ENCODE results near the gene TLCD3B.
"Not testable (repeated sequence)": the region's sequence is repeated elsewhere in the genome, so short reads cannot be mapped to it uniquely, and the experiment has no call there.

TLCD3B gene

DNA sequence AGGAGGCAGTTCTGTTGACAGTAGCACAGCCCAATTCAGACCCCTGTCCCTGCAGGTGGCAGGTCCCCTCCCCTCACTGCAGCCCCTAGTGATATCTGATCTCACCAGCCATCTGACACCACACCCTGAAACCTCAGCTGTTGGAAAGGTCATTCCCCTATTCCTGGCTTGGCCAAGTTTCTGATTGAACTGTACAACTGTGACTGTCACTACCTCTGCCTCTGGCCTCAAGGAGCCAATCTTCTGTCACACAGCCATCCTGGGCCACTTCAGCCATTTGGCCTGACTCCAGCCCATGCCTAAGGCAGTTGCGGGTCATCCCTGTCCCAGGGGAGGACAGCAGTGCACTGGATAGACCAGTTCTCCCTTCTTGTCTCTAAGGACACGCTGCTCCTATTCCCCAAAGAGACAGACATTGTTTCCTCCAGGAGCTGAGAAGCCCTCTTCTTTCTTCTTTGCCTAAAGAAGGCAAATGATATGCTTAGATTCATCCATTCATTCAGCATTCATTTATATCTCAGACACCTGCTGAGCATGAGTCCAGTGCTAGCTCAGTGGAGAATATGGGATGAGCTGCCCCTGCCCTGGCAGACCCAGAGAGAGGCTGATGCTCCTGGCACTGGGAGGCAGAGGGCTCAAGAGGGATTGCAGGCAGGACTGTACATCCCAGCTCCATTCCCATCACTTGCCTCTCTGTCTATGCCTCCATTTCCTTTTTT is 29.9 kb upstream of the TLCD3B start:
- no peak for DNase-seq (ENCODE audit: low read depth)

DNA sequence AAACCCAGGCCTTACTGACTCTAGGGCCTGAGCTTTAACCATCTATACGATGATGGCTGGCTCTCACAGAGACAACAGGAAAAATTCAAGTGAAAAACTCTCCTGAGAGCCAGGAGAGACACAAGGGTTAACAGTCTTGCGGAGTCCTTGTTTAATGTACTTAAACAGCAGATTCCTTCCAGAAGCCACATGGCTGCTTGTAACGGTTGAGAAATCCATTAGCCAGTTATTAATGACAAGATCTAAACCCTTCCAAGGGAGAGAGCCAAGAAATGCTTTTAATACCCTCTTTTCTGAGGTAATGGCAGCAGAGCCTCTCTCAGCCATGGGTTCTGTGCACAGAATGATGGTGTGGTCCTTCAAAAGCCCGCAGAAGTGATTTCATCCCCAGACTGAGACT is 29.3 kb upstream of the TLCD3B start:
- no peak for DNase-seq (ENCODE audit: low read depth)

DNA sequence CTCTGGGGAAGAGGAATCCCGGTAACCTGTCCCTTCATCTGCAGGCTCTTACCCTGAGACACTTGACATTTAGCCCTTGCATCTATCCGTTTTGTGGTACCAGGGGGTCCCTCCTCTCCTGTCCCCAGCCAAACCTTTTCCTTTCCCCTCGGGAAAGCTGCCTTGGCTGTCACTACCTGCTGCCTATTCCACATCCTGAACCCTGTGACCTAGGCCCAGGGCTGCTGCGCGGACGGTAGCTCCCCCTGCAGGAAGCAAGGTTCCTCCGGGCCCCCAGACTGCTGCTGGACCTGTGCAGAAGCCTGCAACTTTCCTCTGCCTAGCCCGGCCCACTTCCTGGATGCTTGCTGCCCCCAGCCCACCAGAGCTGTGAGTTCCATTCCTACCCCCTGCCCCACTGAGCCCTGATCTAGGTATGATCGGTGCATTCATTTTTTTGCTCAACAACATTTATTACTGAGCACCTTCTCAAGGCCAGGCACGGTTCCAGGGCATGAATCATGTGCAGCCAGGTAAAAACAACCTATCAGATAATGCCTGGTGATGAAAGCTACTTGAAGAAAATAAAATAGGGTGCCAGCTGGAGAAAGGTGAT is 24.0 kb upstream of the TLCD3B start:
- DNase-seq (ENCODE audit: low read depth): no peak

GRCh38 chr16:30054451-30054850 is 23.4 kb upstream of the TLCD3B start:
- DNase-seq (ENCODE audit: low read depth): no peak

DNA sequence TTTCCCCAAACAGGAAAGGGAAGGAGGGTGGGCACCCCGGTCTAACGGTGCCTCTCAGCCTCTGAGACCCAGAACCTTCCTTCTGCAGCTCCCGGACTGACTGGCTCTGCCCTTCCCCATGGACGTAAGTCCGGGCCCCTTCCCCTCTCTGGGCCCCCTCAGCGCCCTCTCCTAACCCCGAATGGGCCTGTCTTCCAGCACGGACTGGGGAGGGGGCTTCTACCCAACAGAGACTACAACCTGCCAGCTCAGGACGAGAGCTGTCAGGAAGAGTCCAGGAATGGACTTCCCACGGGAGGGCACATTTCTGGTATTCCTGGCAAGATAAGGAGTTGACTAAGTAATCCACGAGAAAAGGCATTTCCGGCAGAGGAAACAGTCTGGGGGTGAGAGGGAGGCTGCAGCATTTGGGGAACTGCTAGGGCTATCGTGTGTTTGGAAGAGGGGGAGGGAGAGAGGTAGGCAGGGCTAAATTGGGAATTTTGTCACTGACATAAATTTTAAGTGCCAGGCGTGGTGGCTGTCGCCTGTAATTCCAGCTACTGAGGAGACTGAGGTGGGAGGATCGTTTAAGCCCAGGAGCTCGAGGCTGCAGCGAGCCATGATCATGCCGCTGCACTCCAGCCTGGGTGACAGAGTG is 22.4 kb upstream of the TLCD3B start:
- DNase-seq (ENCODE audit: low read depth): peak; percentile 34

DNA sequence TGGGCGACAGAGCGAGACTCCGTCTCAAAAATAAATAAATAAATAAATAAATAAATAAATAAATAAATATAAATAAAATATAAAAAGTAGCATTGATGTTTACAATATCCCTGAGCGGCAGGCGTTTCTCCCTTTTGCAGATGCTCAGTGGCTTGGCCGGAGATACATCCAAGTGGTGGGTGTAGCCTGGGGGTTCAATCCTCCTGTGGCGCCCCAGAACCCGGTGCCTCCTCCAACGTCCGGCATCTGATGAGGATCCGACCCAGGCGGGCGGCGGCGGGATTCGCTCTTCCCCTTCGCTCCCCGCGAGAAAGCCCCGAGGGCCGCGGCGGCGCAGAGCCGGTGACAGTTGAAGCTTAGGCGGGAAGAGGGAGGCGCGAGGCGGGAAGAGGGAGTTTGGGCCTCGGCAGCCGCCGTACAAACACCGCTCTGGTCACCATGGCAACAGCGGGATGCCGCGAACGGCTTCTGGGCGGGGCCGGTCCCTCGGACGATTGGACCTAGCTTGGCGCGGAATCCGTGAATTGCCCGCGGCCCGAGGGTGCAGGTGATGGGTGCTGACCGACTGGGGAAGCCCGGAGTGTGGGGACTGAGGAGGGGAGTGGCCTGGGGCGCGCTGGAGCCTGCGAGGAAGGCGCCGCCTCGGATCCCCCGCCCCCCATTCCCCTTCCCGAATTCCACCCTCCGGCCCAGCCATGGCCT is 21.8 kb upstream of the TLCD3B start:
- peak; percentile 90 for DNase-seq (ENCODE audit: low read depth)

DNA sequence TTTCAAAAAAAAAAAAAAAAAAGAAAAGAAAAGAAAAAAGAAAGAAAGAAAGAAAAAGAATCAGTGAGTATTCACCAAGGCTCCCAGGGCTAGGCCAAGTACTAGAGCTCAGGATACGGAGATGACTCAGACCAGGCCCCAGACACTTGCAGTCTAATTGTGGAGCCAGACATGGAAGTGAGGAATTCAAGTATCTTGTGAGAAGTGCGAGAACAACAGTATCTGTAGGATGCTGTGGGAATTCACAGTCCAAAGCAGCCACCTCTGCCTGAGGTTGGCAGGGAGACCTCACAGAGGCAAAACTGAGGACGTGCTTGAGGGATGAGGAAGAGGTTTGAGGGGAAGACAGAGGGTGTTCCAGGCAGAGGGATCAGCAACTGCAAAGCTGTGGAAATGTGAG is 20.4 kb upstream of the TLCD3B start:
- DNase-seq (ENCODE audit: low read depth): peak; percentile 87

DNA sequence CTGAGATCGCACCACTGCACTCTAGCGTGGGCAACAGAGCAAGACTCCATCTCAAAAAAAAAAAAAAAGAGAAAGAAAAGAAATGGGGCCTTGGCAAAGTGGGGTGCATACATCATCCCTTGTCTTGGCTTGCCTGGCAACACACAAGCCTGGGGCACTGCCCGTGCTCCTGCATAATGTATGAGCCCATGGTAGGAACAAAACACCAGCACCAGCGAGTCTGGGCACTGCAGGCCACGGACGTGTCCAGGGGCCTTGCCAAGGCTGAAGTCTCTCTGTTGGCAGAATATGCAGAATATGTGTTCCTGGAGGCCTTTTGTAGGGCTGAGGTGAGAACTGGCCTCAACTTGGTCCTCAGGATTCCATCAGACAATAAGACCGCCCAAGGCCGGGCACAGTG is 18.8 kb upstream of the TLCD3B start:
- no peak for DNase-seq (ENCODE audit: low read depth)

DNA sequence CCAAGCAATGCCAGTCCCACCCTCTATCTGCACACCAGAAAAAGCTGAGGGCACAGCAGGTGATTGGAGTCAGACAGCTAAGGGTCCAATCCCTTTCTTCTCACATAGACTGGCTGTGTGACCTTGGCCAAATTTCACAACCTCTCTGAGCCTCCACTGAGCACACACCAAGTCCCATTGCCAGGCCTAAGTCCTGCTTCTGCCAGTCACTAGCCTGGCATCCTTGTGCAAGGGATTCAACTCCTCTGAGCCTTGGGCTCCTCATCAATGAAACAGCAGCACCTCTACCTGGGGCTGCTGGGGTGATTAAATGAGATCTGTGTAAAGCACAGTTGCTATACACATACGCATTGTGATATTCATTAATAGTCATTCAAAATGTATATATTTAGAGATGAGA is 15.5 kb upstream of the TLCD3B start:
- no peak for DNase-seq (ENCODE audit: low read depth)

DNA sequence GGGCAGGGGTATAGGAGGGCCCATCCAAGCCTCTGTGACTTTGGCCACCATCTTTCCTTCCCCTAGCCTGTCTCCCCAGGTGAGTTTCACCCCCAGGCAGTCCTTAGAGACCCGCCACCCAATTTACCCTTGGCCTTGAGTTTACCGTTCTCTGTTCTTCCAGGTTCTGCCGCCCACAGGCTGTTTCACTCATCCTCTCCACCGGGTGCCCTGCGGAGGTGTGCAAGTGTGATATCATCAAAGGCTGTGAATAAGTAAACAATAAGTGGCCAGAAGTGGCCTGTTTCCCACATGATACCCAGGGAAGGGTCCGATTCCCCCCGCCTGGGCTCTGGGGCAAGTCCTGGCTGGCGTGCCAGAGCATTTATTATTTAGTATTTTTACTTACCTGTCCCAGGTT is 15.1 kb upstream of the TLCD3B start:
- DNase-seq (ENCODE audit: low read depth): no peak

DNA sequence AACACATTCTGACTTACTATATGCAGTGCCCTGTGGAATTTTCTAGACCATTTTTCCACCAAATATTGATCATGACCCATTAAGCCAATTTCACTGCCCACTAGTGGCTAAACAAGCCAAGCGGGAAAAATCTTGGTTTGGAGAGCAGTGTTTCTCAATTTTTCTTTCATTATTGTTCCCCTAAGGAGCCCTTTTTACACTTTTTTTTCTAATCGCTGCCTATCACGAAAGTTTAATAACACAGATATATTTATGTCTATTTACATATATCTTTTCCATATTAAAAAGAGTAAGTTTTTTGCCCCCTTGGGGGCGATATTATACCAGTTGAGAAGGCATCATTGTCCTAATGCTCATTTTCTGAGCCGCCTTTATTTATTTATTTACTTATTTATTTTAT is 10.8 kb upstream of the TLCD3B start:
- peak; percentile 41 for DNase-seq (ENCODE audit: low read depth)

- DNase-seq (ENCODE audit: low read depth): not testable (repeated sequence)
Measured at GRCh38 chr16:30040690-30041089, 9.6 kb upstream of the TLCD3B start.

DNA sequence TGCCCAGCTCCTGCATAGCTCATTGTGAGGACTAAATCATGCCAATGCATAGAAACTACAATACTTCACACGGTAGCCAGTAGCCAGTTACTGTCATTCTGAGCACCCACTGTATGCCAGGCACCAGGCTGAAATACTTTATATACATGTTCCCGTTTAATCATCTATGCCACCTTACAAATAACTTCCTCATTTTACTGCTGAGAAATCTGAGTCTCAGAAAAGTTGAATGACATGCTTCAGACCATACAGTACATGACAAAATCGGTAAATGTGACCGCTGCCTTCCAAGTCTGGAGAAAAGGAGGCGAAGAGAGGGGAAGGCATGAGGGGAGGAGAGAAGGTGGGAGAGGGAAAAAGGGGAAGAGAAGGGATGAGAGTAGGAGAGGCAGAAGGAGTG is 9.2 kb upstream of the TLCD3B start:
- DNase-seq (ENCODE audit: low read depth): no peak

DNA sequence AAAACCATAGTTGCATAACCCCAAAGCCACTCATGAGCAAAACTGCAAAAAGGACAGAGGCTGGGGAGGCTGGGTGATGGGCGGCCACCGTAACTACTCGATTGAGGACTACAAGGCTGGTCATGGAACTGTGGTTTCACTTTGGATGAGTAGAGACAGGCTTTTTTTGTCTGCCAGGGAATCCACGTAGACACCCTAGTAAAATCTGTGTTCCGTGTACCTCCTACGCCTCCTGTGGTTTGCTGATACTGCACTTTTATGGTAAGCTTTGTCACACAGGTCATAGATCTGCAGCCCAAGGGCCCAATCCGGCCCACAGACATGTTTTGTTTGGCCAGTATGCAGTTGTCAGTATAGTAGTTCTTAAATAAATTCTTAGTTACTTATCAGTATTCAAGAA is 2.2 kb upstream of the TLCD3B start:
- no peak for DNase-seq (ENCODE audit: low read depth)

- peak; percentile 48 for DNase-seq (ENCODE audit: low read depth)
Measured at GRCh38 chr16:30032083-30032819, 1.2 kb upstream of the TLCD3B start.

GRCh38 chr16:30031477-30031918 is 427 bp upstream of the TLCD3B start:
- no peak for DNase-seq (ENCODE audit: low read depth)

DNA sequence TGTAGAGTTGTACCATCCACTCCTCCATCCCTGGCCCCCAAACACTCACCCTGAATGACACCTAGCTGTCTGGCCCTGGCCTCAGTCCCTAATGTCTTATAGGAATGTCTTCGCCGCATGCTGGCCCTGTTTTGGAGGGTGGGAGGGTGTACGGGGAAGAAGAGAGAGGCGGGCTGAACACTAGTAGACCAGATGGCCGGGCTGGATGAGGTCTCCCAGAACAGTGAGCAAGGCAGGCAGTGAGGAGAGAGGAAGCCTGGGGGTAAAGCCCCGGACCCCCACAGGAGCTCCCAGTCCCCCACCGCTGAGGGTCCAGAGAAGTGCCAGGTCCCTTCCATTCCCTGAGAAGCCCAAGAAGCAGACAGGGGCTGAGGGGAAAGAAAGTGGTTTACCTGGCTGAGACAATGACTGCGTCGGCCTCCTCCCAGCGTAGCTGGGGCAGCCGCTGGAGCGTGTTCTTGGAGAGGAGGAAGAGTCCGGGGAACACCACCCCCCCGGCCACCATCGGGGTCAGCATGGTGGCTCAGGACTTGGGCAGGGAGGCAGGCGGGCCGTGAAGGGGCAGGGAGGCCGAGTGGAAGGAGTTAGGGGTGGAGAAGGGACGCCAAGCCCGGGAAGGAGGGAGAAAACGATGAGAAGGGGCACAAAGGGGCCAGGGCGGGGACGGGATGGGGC is 923 bp downstream of the TLCD3B start:
- DNase-seq (ENCODE audit: low read depth): no peak

DNA sequence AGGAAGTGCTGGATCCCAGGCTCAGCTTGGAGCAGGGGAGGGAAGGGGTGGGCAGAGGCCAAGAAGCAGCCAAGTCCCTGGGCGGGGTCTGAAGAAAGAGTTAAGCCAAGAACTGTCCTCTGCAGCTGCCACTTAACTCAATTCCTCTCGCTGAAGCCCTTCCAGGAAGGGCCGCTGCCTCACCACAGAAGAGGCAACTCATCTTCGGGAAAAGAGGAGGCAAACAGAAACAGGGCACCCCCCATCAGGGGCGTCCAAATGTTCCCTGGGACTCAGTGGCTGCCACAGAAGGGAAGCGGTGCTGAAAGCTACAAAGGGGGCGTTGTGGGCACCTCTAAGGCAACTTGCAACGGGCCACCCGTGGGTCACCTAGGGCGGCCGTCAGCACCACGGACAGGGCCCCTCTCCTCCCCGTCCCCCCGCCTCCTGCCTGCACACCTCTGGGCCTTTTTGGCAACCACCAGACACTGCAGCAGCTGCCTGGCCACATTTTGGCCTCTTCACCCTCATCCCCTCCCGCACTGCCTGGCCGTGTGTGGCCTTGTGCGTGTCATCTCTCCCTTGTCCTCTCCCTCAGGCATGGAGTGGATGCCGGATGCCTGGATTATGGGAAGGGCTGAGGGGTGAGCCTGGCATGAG is 2.5 kb downstream of the TLCD3B start:
- DNase-seq (ENCODE audit: low read depth): no peak

DNA sequence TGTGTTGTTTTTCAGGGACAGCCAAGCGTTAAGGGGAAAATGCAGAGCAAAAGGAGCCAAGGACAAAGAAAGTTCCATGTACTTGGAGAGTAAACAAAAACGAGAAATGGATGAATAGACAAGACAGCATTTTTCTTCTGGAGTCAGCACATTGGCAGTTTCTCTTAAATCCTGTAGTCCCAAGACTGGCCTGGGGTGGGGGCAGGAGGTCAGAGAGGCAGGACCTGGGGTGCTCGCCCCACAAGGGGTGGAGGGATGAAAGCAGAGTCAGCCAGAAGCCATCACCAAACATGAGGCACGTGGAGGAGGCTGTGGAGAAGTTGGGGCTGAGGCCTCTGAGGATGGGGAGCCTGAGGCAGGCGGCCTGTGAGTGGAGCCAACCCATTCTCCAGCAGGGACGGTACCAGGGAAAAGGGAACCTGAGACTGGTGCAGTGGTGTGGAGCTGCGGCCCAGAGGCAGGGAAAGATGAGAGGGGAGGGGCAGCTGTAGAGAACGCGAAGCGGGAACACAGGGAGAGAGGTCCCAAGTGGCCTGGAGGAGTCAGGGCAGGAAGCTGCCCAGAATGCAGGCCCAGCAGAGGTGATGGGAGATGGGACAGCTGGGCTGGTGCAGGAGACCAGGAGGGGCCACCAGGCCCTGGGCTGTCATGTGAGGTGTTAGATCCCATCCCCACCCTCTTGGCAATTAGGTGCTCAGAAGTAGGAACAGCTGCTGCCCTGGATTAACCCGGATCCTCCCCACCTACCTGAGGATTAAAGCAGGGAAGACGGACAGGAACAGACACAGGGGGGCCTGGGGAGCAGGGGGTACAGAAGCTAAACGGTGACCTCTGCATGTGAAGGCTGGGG is 3.3 kb downstream of the TLCD3B start:
- DNase-seq (ENCODE audit: low read depth): no peak

DNA sequence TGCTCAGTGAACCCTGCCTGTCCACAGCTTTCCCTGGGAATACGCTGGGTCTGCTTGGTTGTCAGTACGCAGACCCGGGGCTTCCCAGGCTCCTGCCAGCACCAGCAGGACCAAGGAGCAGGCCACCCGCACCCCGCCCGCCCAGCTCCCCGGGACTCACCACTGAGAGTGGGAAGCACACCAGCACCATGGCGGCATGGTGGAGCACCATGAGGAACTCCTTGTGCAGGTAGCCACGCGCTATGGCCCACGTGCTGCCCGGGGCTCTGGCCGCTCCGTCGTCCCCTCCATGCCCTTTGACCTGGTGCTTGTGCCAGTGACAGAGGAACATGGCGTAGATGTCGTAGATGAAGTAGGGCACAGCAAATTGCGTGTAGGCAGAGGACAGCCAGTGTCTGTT is 4.6 kb downstream of the TLCD3B start:
- no peak for DNase-seq (ENCODE audit: low read depth)

Measured in iris pigment epithelial cell (primary cell).